Medulla oblongata (tissue), 1 donor: ENCODE results near the gene DGKQ.
"Not testable (repeated sequence)": the region's sequence is repeated elsewhere in the genome, so short reads cannot be mapped to it uniquely, and the experiment has no call there.

ENCODE experiments used
- DNase-seq: peaks from one replicate; pipeline ENCODE4 v3.0.0-alpha.2; 2015; ENCODE audit errors: extremely low spot score

Gene DGKQ

GRCh38 chr4:925171-925570, 48.2 kb downstream of the DGKQ start:
- DNase-seq = no peak

DNA sequence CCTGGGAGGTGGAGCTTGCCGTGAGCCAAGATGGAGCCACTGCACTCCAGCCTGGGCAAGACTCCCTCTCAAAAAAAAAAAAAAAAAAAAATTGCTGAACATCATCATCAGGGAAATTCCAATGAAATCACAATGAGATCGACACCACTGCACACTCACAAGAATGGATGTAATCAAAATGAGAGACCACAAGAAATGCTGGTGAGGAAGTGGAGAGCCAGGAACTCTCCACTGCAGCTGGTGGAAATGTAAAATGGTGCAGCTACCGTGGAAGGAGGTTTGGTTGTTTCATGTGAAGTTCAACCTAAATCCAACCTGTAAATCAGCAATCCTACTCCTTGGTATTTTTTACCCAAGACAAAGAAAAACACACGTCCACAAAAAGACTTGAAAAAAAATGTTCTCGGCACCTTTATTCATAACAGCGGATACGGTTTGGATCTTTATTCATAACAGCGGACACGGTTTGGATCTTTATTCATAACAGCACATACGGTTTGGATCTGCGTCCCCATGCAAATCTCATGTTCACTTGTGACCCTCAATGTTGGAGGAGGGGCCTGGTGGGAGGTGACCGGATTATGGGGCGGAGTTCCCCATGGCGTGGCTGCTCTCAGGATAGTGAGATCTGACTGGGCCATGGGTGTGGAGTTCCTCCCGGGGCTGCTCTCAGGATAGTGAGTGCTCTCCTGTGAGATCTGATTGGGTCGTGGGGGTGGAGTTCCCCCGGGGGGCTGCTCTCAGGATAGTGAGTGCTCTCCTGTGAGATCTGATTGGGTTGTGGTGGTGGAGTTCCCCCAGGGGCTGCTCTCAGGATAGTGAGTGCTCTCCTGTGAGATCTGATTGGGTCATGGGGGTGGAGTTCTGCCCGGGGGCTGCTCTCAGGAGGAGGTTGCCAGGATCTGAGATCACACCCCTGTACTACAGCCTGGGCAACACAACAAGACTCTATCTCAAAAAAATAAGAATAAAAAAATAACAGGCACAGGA, 49.0 kb downstream of the DGKQ start:
- DNase-seq = no peak

DNA sequence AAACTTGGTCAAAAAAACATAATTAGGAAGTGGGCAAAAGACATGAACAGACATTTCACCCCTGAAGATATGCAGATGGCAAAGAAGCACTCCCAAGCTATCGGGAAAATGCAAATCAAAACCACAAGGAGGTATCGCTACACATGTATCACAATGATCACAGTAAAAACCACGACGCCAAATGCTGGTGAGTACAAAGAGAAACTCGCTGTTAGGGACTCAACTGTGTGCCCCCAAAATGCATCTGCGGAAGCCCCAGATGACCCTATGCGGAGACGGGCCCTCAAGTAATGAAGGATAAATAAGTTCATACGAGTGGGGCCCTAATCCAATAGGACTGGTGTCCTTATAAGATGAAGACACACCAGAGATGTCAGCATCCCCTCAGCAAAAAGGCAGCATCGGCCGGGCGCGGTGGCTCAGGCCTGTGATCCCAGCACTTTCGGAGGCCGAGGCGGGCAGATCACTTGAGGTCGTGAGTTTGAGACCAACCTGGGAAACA, 51.5 kb downstream of the DGKQ start:
- DNase-seq = no peak

DNA sequence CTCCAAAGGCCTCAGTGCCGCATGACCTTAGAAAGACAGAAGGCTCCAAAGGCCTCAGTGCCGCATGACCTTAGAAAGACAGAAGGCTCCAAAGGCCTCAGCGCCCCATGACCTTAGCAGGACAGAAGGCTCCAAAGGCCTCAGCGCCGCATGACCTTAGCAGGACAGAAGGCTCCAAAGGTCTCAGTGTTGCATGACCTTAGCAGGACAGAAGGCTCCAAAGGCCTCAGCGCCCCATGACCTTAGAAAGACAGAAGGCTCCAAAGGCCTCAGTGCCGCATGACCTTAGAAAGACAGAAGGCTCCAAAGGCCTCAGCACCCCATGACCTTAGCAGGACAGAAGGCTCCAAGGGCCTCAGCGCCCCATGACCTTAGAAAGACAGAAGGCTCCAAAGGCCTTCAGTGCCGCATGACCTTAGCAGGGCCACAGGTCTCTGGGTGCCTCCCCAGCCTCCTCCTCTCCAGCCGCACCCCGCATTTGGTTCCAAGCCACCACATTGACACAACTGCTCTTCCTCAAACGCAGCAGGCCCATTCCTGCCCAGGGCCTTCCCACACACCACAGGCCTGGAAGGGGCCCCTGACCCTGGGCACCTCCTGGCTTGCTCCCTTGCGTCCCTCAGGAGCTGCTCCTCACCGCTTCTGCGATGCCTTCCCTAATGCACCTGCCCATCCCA, 54.2 kb downstream of the DGKQ start:
- not testable (repeated sequence) for DNase-seq

- DNase-seq = not testable (repeated sequence)
Measured at GRCh38 chr4:918591-918990, 54.8 kb downstream of the DGKQ start.

GRCh38 chr4:917992-918391, 55.4 kb downstream of the DGKQ start:
- DNase-seq = no peak

- DNase-seq = no peak
Measured at GRCh38 chr4:917466-917865, 55.9 kb downstream of the DGKQ start.

DNA sequence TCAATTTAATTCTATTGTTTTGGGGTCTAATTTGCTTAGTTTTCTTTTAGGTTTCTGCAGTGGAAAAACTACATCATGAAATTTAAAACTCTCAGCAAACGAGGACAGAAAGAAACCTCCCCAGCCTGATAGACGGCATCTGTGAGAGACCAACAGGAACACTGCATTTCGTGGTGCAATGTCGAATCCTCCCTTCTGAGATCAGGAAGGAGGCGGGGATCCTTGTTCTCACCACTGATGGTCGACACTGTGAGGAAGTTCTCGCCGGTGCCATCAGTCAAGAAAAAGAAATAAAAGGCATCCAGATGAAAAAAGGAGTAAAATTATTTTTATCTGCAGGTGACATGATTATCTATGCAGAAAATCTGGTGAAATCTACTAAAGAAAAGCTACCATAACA, 57.8 kb downstream of the DGKQ start:
- DNase-seq = peak; percentile 49

DNA sequence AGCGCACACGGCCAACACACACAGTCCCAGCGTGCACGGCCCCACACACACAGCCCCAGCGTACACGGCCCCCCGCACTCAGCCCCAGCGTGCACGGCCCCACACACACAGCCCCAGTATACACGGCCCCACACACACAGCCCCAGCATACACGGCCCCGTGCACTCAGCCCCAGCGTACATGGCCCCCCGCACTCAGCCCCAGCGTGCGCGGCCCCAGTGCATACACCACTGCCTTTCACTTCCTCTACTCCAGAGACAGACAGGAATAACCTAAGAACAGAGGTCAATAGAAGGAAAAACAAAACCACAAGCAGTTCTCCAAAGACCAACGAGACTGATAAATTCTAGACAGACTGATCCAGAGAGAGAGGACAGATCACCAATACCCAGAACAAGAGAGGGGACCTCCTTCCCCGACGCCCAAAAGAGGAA, 58.3 kb downstream of the DGKQ start:
- DNase-seq = peak; percentile 61

- DNase-seq = no peak
Measured at GRCh38 chr4:914531-914930, 58.8 kb downstream of the DGKQ start.

- no peak for DNase-seq
Measured at GRCh38 chr4:913280-913618, 60.1 kb downstream of the DGKQ start.

DNA sequence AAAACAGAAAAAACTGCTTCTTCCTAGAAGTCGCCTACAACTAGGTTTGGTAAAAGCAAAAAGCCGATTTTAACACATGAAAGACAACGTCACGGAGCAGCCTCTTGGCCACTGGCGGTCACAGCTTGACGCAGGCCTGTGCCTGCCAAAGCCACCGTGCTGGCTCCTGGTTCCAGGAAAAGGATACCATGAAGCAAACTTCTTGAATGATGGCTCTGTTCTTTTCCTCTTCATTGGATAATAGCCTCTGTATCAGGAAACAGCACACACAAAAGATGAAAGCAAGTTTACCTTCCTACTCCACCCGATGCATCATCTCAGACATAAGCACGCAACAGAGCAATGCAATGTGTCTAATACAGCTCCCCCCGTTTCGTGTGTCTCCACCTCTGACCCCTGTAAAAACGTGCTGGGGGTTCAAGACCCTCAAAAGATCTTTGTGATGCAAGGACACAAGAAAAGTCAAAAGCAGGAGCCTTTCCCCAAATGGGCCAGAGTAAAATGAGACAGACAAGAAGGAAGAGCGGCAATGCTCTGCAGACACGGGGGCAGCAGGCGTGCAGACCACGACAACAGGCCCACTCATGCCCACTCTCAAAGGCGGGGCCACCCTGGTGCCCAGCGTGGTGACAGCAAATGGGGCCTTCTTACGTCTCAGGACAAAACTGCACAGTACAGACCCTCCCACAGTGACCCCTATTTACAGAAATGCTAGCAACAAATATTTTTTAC, 60.7 kb downstream of the DGKQ start:
- DNase-seq = peak; percentile 67

DNA sequence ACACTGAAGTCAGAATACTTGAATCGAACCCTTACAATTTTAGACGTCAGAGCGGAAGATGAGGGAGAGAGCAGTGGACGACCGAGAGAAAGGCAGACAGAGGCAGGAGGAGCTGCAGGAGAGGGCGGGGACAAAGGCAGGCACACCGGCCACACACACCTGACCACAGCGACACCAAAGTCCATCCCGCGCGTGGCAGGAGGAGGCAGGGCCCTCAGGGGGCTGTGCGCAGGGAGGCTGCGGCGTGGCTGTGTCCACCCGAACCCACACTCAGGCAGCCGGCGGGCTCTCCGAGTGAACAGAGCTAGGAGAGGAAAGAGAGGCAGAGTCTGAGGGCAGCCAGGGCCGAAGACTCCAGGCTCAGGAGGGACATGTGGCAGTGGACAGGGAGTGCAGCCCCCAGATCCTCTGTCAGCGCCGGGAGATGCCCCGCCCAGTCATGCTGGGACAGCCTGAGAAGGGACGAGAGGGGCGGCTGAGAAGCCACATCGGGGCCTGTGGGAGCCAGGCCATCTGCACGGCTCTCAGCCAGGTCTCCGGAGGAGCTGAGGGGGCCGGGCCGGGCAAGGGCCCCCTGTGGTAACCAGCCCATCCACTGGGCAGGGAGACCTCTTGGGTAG, 61.4 kb downstream of the DGKQ start:
- no peak for DNase-seq

DNA sequence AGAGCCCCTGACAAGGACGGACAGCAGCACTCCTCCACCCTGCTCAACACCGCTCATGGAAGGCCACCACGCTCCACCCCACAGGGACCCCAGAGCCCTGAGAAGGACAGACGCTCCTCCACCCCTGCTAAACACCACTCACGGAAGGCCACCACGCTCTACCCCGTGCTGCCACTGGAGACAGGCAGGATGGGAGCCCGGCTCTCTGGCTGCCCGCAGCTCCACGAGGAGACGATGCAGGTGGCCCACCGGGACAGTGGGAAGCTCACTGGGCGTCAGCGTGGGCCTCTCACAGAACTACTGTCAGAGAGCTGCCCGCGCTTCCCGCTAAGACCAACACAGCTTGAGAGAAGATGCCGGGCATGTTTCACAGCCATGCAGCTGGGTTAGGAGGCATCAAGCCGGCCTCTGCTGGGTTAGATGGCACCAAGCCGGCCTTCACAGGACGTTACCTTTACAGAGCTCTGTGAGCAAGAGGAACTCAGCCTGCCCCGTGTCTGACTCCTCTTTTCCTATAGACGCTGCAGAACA, 62.1 kb downstream of the DGKQ start:
- DNase-seq = no peak

GRCh38 chr4:910366-911091, 62.8 kb downstream of the DGKQ start:
- DNase-seq = no peak

DNA sequence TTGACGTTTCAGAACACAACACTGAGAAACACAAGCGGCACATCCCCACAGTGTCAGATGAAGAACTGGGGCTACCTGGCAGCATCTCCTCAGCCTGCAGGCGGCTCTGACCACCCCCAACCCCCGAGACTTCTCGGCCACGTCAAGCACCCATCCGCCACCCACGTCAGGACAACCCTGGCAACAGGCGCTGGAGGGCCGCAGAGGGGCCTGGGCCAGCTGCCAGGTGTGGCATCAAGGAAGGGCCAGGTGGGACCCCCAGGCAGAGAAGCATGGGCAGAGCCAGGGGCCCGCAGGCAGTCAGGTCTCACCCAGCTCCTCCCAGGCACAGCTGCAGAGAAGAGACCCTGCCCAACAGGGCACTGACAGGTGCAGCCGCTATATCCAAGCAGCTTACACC, 63.5 kb downstream of the DGKQ start:
- no peak for DNase-seq

DNA sequence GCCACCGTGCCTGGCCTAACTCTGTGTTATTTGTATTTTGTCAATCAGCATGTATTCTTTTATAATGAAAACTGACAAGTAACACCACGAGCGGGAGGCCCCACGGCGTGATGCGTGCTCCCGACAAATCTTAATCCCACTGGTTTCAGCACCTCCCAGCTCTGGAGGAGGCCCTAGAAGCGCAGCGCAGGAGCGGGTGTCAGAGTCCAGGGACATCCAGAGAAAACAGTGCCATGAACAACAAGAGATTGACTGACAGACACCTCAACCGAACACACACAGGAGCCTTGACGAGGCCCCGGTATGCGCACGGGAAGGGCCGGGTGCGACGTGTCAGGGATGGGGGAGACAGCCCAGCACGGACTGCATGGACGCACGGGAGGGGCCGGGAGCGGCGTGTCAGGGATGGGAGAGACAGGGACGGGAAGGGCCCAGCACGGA, 64.2 kb downstream of the DGKQ start:
- DNase-seq = no peak
